HepG2 (cell line): ENCODE measurements around the gene UBL3. TPM values are rescaled to one million over a fixed set of nuclear protein-coding genes. Genes with fewer than 3 reads are reported as not detected.

Experiments used
- ASH2L ChIP-seq: fragments of 300-600, 200-600 bp; sonication (generic); IDR thresholded peaks from 2 replicates; pipeline ENCODE4 v1.7.0; 2017; ENCODE audit warnings: low read depth, mild to moderate bottlenecking, moderate library complexity, mixed read lengths, low read length; ENCODE audit not compliant: insufficient read length
- ELF3 ChIP-seq: IDR thresholded peaks from 2 replicates; pipeline ENCODE4 v1.6.1; 2016; ENCODE audit warnings: missing genetic modification reagents, missing compliant biosample characterization
- FOXA3 ChIP-seq: IDR thresholded peaks from 2 replicates; pipeline ENCODE4 v1.6.1; 2016; ENCODE audit warnings: missing genetic modification reagents, missing compliant biosample characterization
- GATAD2A ChIP-seq: IDR thresholded peaks from 2 replicates; pipeline ENCODE4 v1.6.1; 2016
- NCOA2 ChIP-seq: sonication (generic); formaldehyde crosslinking; IDR thresholded peaks from 2 replicates; pipeline ENCODE4 v1.8.0; 2022; ENCODE audit warnings: inconsistent platforms
- REPIN1 ChIP-seq: sonication (generic); formaldehyde crosslinking; IDR thresholded peaks from 2 replicates; pipeline ENCODE4 v1.8.0; 2022; ENCODE audit warnings: missing genetic modification reagents, low read depth, mild to moderate bottlenecking, borderline replicate concordance
- SCMH1 ChIP-seq: sonication (generic); formaldehyde crosslinking; IDR thresholded peaks from 2 replicates; pipeline ENCODE4 v1.9.0; 2021; ENCODE audit warnings: missing genetic modification reagents, mild to moderate bottlenecking, borderline replicate concordance
- SOX13 ChIP-seq, 3 experiments: fragments of 450-650 bp in 1 of 3; sonication (generic) in 1 of 3; formaldehyde crosslinking in 1 of 3; IDR thresholded peaks in 2 of 3; conservative IDR thresholded peaks in 1 of 3; 2 replicates each; pipeline versions ENCODE4 v1.5.0 to v1.6.1; 2016 to 2020; ENCODE audit warnings: antibody characterized with exemption in 1 of 3, mild to moderate bottlenecking in 1 of 3, missing compliant biosample characterization in 1 of 3, missing genetic modification reagents in 1 of 3, moderate library complexity in 1 of 3
- U2AF1 ChIP-seq: fragments of 200-400 bp; formaldehyde crosslinking; optimal IDR thresholded peaks from 2 replicates; pipeline ENCODE3; 2017; ENCODE audit warnings: mild to moderate bottlenecking, low read depth, low read length
- ZFYVE20 ChIP-seq: sonication (generic); formaldehyde crosslinking; IDR thresholded peaks from 2 replicates; pipeline ENCODE4 v1.8.0; 2023; ENCODE audit warnings: low read depth, mild to moderate bottlenecking, moderate library complexity, missing genetic modification reagents, borderline replicate concordance
- ZNF282 ChIP-seq: fragments of 450-650 bp; IDR thresholded peaks from 2 replicates; pipeline ENCODE4 v1.6.1; 2018; ENCODE audit not compliant: partially characterized antibody
- ZNF30 ChIP-seq: sonication (generic); formaldehyde crosslinking; IDR thresholded peaks from 2 replicates; pipeline ENCODE4 v1.5.0; 2020; ENCODE audit warnings: mild to moderate bottlenecking, missing genetic modification reagents
- ZNF337 ChIP-seq: sonication (generic); formaldehyde crosslinking; IDR thresholded peaks from 2 replicates; pipeline ENCODE4 v1.5.1; 2020; ENCODE audit warnings: missing genetic modification reagents, low read depth, mild to moderate bottlenecking, borderline replicate concordance
- ZNF496 ChIP-seq: sonication (generic); formaldehyde crosslinking; IDR thresholded peaks from 2 replicates; pipeline ENCODE4 v1.8.1; 2023; ENCODE audit warnings: mild to moderate bottlenecking, moderate library complexity, missing genetic modification reagents; ENCODE audit not compliant: insufficient replicate concordance
- ZNF564 ChIP-seq: sonication (generic); formaldehyde crosslinking; IDR thresholded peaks from 2 replicates; pipeline ENCODE4 v1.8.1; 2023; ENCODE audit warnings: mild to moderate bottlenecking, missing genetic modification reagents
- ZNF7 ChIP-seq: IDR thresholded peaks from 2 replicates; pipeline ENCODE4 v1.6.1; 2016; ENCODE audit warnings: missing biosample characterization, missing genetic modification reagents
- ZNF816 ChIP-seq: sonication (generic); formaldehyde crosslinking; IDR thresholded peaks from 2 replicates; pipeline ENCODE4 v1.8.0; 2022; ENCODE audit warnings: missing genetic modification reagents, mild to moderate bottlenecking, borderline replicate concordance
- polyA plus RNA-seq, 8 experiments: library from polyadenylated mRNA; depleted of rRNA in 3 of 8; stranded (reverse) in 7 of 8; unstranded in 1 of 8; fragments of >200 nt; fragmentation: Illumina TruSeq in 4 of 8; extraction: Trizol in 4 of 8; gene quantifications; 2 replicates each; pipeline versions ENCODE4 v1.2.1 to v1.2.3, GENCODE V29; 2011 to 2016; ENCODE audit warnings: low read depth in 4 of 8, missing spikeins in 1 of 8, mixed read lengths in 1 of 8; ENCODE audit not compliant: insufficient read depth in 1 of 8
- total RNA-seq, 5 experiments: library from RNA; depleted of rRNA; stranded (reverse); fragments of >200 nt; fragmentation: Illumina TruSeq; extraction: Trizol; gene quantifications; 2 replicates each; pipeline ENCODE4 v1.2.3, GENCODE V29; 2016; ENCODE audit warnings: low read depth in 1 of 5
- TF ChIP-seq, protein P1 (sequence below), 2 experiments: sonication (generic) in 1 of 2; formaldehyde crosslinking in 1 of 2; IDR thresholded peaks; 2 replicates each; pipeline versions ENCODE4 v1.4.0 to v1.6.1; 2016 to 2020; ENCODE audit warnings: borderline replicate concordance in 1 of 2, low read depth in 1 of 2, mild to moderate bottlenecking in 1 of 2, missing genetic modification reagents in 1 of 2
- TF ChIP-seq, protein P2 (sequence below): sonication (generic); formaldehyde crosslinking; IDR thresholded peaks from 2 replicates; pipeline ENCODE4 v1.4.0; 2020; ENCODE audit warnings: missing genetic modification reagents
- TF ChIP-seq, protein P3 (sequence below): sonication (generic); formaldehyde crosslinking; IDR thresholded peaks from 2 replicates; pipeline ENCODE4 v1.5.0; 2020; ENCODE audit warnings: missing genetic modification reagents, mild to moderate bottlenecking, borderline replicate concordance
- TF ChIP-seq, protein P4 (sequence below): sonication (generic); formaldehyde crosslinking; IDR thresholded peaks from 2 replicates; pipeline ENCODE4 v1.8.1; 2023; ENCODE audit warnings: missing genetic modification reagents, inconsistent platforms, borderline replicate concordance

The UBL3 gene
- total and polyA plus RNA-seq, 2 of the 13 experiments (the other 11 are each of a cell fraction or from before 2014, with no cell fraction given): 7.4 to 9.6 TPM

DNA sequence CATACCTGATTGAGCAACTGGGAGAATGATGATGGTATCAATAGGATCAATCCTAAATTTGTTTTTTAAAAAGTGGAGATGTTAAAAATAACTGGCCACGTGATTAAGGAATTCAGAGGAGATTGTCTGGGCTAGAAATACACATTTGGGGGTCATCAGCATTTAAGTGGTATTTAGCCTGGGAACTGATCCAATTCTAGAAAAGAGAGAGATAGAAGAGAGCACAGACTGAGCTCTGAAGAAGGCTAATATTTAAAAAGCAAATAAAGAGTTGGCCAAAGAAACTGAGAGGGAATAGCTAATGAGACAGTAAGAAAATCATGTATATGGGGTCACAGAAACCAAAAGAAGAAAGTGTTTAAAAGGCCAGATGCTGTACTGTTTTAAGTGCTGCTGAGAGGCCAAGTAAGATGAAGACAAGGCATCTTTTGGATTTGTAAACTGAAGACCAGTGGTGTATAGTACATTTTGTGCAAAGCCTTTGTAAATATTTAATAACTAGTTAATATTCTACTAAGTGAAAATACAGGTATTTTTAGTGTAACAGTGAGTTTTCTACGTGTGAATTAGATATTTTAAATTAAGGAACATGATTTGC lies 40.2 kb downstream of the UBL3 start (continued):
- TF ChIP-seq ZNF30 (CRISPR knock-in tag) (no peak), ZNF282 (no peak), REPIN1 (no peak), ELF3 (CRISPR knock-in tag) (no peak), FOXA3 (CRISPR knock-in tag) (0 out of 2 replicates have a peak, but pooled peaks have one; percentile 10), GATAD2A (CRISPR knock-in tag) (no peak), NCOA2 (CRISPR knock-in tag) (no peak), SCMH1 (CRISPR knock-in tag) (no peak), ASH2L (no peak), ZNF7 (CRISPR knock-in tag) (no peak), SOX13 (IDR thresholded peaks at IDR 0.05) (no peak), SOX13 (CRISPR knock-in tag; conservative IDR thresholded peaks at IDR 0.05 in 1 of 2, IDR thresholded peaks at IDR 0.05 in 1 of 2) (0 out of 4 replicates have a peak, but pooled peaks of 1 of the 2 experiments have one; percentile 27), ZNF816 (CRISPR knock-in tag) (no peak), ZNF496 (CRISPR knock-in tag) (no peak), U2AF1 (no peak), ZNF337 (CRISPR knock-in tag) (no peak), ZFYVE20 (CRISPR knock-in tag) (no peak), ZNF564 (CRISPR knock-in tag) (no peak)
- TF ChIP-seq, protein P1, sequence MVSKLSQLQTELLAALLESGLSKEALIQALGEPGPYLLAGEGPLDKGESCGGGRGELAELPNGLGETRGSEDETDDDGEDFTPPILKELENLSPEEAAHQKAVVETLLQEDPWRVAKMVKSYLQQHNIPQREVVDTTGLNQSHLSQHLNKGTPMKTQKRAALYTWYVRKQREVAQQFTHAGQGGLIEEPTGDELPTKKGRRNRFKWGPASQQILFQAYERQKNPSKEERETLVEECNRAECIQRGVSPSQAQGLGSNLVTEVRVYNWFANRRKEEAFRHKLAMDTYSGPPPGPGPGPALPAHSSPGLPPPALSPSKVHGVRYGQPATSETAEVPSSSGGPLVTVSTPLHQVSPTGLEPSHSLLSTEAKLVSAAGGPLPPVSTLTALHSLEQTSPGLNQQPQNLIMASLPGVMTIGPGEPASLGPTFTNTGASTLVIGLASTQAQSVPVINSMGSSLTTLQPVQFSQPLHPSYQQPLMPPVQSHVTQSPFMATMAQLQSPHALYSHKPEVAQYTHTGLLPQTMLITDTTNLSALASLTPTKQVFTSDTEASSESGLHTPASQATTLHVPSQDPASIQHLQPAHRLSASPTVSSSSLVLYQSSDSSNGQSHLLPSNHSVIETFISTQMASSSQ (IDR thresholded peaks at IDR 0.05; ENCODE audit: low read depth): peak; percentile 75
- TF ChIP-seq, protein P1 (CRISPR knock-in tag; IDR thresholded peaks at IDR 0.05; ENCODE audit: borderline replicate concordance): peak; percentile 70; the same call in 1 of the 2 replicates
- TF ChIP-seq, protein P2, sequence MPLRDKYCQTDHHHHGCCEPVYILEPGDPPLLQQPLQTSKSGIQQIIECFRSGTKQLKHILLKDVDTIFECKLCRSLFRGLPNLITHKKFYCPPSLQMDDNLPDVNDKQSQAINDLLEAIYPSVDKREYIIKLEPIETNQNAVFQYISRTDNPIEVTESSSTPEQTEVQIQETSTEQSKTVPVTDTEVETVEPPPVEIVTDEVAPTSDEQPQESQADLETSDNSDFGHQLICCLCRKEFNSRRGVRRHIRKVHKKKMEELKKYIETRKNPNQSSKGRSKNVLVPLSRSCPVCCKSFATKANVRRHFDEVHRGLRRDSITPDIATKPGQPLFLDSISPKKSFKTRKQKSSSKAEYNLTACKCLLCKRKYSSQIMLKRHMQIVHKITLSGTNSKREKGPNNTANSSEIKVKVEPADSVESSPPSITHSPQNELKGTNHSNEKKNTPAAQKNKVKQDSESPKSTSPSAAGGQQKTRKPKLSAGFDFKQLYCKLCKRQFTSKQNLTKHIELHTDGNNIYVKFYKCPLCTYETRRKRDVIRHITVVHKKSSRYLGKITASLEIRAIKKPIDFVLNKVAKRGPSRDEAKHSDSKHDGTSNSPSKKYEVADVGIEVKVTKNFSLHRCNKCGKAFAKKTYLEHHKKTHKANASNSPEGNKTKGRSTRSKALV (CRISPR knock-in tag): no peak
- TF ChIP-seq, protein P3, sequence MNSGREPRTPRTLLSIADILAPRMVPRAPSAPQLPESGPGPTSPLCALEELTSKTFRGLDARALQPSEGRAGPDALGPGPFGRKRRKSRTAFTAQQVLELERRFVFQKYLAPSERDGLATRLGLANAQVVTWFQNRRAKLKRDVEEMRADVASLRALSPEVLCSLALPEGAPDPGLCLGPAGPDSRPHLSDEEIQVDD: no peak
- TF ChIP-seq, protein P4, sequence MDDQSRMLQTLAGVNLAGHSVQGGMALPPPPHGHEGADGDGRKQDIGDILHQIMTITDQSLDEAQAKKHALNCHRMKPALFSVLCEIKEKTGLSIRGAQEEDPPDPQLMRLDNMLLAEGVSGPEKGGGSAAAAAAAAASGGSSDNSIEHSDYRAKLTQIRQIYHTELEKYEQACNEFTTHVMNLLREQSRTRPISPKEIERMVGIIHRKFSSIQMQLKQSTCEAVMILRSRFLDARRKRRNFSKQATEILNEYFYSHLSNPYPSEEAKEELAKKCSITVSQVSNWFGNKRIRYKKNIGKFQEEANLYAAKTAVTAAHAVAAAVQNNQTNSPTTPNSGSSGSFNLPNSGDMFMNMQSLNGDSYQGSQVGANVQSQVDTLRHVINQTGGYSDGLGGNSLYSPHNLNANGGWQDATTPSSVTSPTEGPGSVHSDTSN (CRISPR knock-in tag): no peak
